Stimulated activated CD4-positive, alpha-beta T cell treated with anti-CD3 and anti-CD28 coated beads, Interleukin-15, amount 100 ng/mL, for 1 hour (primary cell): ENCODE results near the gene STRIT1.
"Not testable (repeated sequence)": the region's sequence is repeated elsewhere in the genome, so short reads cannot be mapped to it uniquely, and the experiment has no call there.

Experiments
- DNase-seq, 2 donors: peaks; one replicate each; pipeline ENCODE4 v3.0.0-alpha.2; 2020; ENCODE audit warnings: low read depth in 1 of 2, low spot score in 1 of 2

STRIT1 gene

DNA sequence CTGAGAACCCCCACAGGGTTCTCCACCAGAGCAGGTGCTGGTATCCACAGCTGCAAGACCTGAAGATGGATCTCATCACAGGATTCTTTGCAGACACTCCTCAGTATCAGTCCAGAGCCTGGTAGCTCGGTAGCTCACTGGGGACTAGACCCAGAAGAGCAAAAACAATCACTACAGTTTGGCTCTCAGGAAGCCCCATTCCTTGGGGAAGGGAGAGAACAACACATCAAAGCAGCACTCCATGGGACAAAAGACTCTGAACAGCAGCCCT is 22.2 kb downstream of the STRIT1 start:
- DNase-seq: no peak

DNA sequence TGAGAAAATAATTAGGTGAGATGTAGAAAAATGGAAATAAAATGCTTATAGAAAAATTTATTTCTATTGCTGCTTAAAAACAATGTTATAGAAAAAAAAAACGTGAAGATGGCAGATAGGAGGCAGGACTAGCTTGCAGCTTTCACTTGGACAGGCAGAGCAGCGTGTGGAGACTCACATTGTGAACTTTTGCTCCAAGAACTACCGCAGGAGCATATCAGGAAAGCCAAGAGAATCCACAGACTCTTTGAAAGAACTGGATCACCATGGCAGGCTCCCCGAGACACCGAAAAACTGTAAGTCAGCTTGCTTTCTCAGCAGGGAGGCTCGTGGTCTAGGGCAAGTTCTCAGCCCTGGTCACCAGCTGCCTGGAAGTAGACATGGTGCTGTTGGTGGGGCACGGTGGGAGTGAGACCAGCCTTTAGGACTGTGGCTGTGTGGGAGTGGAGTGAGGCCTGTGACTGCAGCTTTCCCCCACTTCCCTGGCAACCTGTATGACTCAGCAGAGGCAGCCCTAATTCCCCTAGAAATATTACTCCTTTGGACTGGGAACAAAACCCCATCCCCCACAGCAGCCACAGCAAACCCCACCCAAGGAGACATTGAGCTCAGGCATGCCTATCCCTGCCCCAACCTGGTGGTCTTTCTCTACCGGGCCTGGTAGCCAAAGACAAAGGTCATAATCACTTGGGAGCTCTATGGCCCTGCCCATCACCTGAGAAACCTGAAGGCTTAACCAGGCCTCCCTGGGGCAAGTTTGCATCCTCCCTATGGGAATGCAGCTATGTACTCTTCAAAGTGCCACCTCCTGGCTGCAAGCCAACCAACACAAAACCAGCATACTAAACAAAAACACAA is 22.8 kb downstream of the STRIT1 start:
- DNase-seq: no peak

DNA sequence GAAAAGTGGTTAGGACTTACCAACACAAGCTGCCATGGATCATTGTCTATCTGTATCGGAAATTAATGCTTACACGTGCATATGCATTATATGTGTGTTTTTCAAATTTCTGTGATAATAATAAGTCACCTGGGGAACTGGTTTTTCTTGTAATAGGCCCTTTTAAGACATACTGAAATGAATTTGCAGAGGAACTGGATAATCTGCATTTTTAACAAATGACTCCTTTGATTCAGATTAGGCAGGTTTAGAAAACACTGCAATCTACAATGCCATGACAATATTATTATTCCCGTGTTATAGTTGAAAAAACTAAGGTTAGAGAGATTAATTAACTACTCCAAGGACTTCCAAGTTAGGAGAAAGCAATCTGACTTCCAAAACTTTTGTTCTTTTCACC is 23.4 kb downstream of the STRIT1 start:
- DNase-seq: no peak

DNA sequence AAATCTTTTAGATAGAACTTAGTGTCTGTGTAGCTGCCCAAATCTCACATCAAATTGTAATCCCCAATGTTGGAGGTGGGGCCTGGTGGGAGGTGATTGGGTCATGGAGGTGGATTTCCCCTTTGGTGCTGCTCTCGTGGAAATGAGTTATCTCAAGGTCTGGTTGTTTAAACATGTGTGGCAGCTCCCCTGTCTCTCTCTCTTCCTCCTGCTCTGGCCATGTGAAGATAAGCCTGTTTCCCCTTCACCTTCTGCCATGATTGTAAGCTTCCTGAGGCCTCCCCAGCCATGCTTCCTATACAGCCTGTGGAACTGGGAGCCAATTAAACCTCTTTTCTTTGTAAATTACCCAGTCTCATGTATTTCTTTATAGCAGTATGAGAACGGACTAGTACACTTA is 30.6 kb downstream of the STRIT1 start:
- DNase-seq: not testable (repeated sequence)

DNA sequence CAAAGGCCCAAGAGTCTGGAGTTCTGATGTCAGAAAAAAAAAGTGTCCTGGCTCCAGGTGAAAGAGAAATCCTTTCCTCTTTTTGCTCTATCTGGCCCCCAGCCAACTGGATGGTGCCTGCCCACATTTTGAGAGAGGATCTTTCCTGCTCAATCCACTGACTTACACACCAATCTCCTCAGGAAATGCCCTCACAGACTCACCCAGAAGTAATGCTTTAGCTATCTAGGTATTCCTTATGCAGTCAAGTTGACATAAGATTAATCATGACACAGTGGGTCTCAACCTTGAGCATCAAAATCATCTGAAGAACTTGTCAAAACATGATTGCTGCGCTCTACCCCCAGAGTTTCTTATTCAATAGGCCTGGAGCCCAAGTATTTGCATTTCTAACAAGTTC is 31.2 kb downstream of the STRIT1 start:
- DNase-seq: no peak

DNA sequence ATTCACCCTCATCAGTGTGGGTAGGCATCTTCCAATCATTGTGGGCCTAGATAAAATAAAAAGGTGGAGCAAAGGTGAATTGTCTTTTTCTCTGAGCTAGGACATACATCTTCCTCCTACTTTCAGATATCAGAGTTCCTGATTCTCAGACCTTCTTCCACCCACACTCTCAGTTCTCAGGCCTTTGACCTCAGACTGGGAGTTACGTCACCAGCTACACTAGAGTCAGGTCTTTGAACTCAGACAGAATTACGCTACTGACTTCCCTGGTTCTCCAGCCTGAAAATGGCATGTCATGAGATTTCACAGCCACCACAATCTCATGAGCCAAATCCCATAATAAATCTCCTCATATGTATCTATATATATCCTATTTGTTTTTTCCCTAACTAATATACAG is 39.0 kb downstream of the STRIT1 start:
- no peak for DNase-seq

DNA sequence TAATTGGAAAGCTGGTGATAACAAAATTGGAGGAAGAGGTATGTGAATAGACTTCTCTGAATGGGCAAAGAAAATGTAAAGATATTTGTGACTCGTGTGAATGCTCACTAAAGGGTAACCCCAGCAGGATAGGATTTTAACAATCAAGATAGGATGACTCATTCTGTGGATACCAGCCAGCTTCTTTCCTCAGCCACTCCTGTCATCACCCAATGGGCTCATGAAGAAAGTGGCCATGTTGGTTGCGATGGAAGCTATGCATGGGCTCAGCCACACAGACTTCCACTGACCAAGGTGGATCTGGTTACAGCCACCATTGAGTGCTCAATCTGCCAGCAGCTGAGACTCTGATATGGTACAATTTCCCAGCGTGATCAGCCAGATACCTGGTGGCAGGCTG is 40.9 kb downstream of the STRIT1 start:
- DNase-seq: no peak

DNA sequence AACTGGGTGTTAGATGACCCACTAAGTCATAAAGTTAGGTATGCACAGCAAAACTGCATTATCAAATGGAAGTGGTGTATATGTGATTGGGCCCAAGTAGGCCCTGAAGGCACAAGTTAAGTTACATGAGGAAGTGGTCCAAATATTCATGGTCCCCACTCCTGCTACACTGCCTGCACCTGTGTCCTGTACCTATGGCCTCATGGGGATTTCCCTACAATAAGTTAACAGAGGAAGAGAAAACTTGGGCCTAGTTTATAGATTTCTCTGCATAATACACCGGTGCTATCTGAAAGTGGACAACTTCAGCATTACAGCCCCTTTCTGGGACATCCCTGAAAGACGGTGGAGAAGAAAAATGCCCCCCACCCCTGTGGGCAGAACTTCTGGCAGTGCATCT is 41.5 kb downstream of the STRIT1 start:
- DNase-seq: no peak

DNA sequence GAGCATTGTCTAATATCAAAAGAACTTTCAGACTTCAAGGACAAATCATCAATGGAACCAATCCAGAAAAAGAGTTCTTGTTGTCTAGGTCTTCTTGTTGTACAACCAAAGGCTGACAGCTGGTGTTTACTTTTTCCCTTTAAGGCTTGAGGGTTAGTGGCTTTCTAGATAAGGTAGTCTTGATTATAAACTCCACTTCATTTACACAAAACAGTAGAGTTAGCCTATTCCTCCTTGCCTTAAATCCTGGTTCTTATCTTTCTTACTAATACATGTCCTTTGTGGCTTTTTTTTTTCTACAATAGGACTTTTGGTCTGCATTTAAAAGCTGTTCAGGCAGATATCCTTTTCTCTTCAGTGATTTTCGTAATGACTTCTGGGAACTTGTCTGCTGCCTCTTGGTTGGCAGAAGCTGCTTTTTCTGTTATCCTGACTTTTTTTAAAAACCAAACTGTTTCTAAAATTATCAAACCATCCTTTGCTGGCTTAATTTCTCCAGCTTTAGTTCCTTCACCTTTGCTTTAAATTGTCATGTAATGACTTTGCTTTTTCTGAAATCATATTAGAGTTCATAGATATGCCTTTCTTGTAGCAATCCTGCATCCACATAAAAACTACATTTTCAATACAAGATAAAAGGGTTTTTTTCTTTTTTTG is 44.8 kb downstream of the STRIT1 start:
- DNase-seq: no peak

DNA sequence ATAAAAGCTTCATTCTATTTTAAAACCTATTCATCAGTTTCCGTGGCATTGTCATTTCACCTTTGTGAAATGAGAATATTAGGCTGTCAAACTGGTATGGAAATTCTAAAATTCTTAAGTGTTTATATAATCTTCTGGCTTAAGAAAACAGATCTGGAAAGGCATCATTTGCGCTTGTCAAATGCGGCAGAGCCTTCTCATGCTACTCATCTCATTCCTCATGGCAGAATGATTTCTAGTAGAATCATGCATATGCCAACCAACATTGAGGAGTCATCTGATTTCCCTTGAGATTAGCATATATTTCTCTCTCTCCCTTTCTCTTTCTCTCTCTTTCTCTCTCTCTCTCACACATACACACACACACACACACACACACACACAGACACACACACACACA is 48.8 kb downstream of the STRIT1 start:
- no peak for DNase-seq

DNA sequence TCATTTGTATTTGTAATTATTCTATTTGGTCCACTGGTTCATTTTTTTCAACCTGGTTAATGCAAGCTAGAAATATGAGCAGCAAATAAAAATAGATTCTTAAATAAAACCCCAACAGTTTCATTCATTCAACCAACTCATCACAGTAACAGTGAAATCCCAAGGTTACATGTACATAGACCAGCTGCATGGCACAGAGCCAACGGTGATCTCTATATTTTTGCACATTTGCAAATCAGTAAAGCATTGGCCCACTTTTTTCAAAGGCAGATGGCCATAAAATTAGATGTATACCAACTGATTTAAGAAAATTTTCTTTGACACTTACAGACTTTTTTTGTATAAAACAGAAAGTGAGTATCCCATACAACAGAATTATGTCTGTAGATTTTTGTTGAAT is 49.3 kb downstream of the STRIT1 start:
- no peak for DNase-seq

DNA sequence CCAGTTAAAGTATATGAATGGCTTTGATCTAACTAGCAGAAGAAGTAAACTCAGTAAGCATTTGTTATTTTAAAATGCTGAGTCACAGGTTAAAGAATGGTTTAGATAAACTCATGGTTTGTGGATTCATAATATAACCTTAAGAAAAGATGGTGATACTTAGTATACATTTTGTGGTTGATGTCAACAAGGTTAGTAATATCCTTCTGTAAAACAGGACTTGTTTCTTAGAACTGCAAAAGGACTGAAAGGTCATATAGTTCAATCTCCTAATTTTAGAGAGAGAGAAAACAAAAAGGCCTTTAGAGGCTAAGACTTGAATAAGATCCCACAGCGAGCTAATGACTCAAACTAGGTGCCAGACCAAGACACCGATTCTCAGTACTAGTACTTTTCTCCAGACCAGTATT is 50.0 kb downstream of the STRIT1 start:
- no peak for DNase-seq

DNA sequence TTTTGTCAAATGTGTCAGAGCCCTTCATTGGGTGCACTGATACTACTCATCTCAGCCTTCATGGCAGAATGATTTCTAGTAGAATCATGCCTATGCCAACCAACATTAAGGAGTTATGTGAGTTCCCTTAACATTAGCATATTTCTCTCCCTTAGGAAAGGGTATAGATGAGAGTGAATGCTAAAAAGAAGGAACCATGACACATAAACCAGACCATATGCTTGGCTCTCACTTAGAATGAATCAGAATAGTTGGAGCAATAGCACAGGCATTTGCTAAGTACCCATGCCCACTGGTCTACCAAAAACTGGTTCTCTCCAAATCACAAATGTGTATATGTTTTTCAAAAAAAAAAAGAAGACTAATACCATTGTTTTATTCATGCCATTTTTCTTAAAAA is 51.1 kb downstream of the STRIT1 start:
- DNase-seq: no peak

DNA sequence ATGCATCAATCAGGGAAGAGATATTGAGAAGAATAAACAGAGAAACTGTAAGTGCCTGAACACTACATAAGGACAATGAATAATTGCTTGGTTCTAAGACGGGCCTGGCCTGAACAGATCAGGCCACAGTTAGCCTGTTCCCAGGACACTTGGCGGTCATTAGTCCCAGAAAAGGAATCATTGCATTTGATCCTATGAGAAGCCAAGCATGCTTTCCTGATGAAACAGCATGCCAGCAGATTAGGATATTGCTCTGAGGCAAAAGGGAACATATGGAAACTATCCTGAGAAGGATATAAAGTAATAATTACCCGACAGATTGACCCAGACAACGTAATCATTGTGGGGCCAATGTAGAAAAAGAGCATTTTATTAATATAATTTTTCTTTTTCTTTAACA is 51.9 kb downstream of the STRIT1 start:
- DNase-seq: no peak
